Measurements from ENCODE around the gene ADORA2A. TPM values are rescaled to one million over a fixed set of nuclear protein-coding genes. Genes with fewer than 3 reads are reported as not detected.

The ADORA2A gene
- total RNA-seq, 1 donor from 2014 or later = 20.2 TPM

- no peaks in the 10 kb centered on the region for H3K9me3 Mint-ChIP-seq
- H3K4me1 Mint-ChIP-seq (ENCODE audit: low read depth) = peaks cover 39% of the 10 kb centered on the region
- H3K27ac Mint-ChIP-seq = peak overlapping the region; percentile 40
- intact Hi-C loops (cut with micrococcal nuclease) = no loop called here
- no peaks in the 10 kb centered on the region for H3K27me3 Mint-ChIP-seq (ENCODE audit: low read depth)
- DNase-seq (ENCODE audit: low spot score) = no peak
- H3K36me3 Mint-ChIP-seq (ENCODE audit: low read depth) = peaks cover 19% of the 10 kb centered on the region
- H3K4me3 Mint-ChIP-seq (ENCODE audit: low read depth) = no peak overlapping the region
These were observed 20.8 kb upstream of the ADORA2A start for GRCh38 chr22:24406322-24407277.

- Mint-ChIP-seq H3K9me3 (no peaks in the 10 kb centered on the region), H3K36me3 (ENCODE audit: low read depth) (peaks cover 14% of the 10 kb centered on the region), H3K4me1 (ENCODE audit: low read depth) (peaks cover 35% of the 10 kb centered on the region), H3K27me3 (ENCODE audit: low read depth) (no peaks in the 10 kb centered on the region), H3K4me3 (ENCODE audit: low read depth) (no peak overlapping the region), H3K27ac (peak overlapping the region; percentile 40)
- intact Hi-C loops (cut with micrococcal nuclease) = no loop called here
- no peak for DNase-seq (ENCODE audit: low spot score)
These were observed 20.1 kb upstream of the ADORA2A start for GRCh38 chr22:24407278-24407665.

GRCh38 chr22:24407884-24408283 is 19.5 kb upstream of the ADORA2A start:
- DNase-seq (ENCODE audit: low spot score) = no peak
- Mint-ChIP-seq H3K27me3 (ENCODE audit: low read depth) (no peaks in the 10 kb centered on the region), H3K4me1 (ENCODE audit: low read depth) (peaks cover 29% of the 10 kb centered on the region), H3K27ac (no peak overlapping the region), H3K9me3 (no peaks in the 10 kb centered on the region), H3K36me3 (ENCODE audit: low read depth) (peaks cover 12% of the 10 kb centered on the region), H3K4me3 (ENCODE audit: low read depth) (no peak overlapping the region)
- intact Hi-C loops (cut with micrococcal nuclease) = no loop called here

GRCh38 chr22:24408630-24409029 is 18.8 kb upstream of the ADORA2A start:
- H3K27me3 Mint-ChIP-seq (ENCODE audit: low read depth) = no peaks in the 10 kb centered on the region
- no peak for DNase-seq (ENCODE audit: low spot score)
- H3K27ac Mint-ChIP-seq = no peak overlapping the region
- no peak overlapping the region for H3K4me3 Mint-ChIP-seq (ENCODE audit: low read depth)
- intact Hi-C loops (cut with micrococcal nuclease) = no loop called here
- H3K36me3 Mint-ChIP-seq (ENCODE audit: low read depth) = peaks cover 12% of the 10 kb centered on the region
- peaks cover 28% of the 10 kb centered on the region for H3K4me1 Mint-ChIP-seq (ENCODE audit: low read depth)
- H3K9me3 Mint-ChIP-seq = no peaks in the 10 kb centered on the region

GRCh38 chr22:24409707-24410106 is 17.7 kb upstream of the ADORA2A start:
- DNase-seq (ENCODE audit: low spot score) = no peak
- no peaks in the 10 kb centered on the region for H3K9me3 Mint-ChIP-seq
- no peak overlapping the region for H3K4me3 Mint-ChIP-seq (ENCODE audit: low read depth)
- H3K36me3 Mint-ChIP-seq (ENCODE audit: low read depth) = peaks cover 3% of the 10 kb centered on the region
- intact Hi-C loops (cut with micrococcal nuclease) = no loop called here
- H3K27me3 Mint-ChIP-seq (ENCODE audit: low read depth) = no peaks in the 10 kb centered on the region
- H3K27ac Mint-ChIP-seq = peak overlapping the region; percentile 37
- peaks cover 28% of the 10 kb centered on the region for H3K4me1 Mint-ChIP-seq (ENCODE audit: low read depth)

GRCh38 chr22:24410110-24410856 is 17.1 kb upstream of the ADORA2A start:
- Mint-ChIP-seq H3K4me3 (ENCODE audit: low read depth) (no peak overlapping the region), H3K36me3 (ENCODE audit: low read depth) (peaks cover 4% of the 10 kb centered on the region), H3K27ac (peak overlapping the region; percentile 37), H3K4me1 (ENCODE audit: low read depth) (peaks cover 28% of the 10 kb centered on the region), H3K9me3 (no peaks in the 10 kb centered on the region), H3K27me3 (ENCODE audit: low read depth) (no peaks in the 10 kb centered on the region)
- intact Hi-C loops (cut with micrococcal nuclease) = no loop called here
- DNase-seq (ENCODE audit: low spot score) = no peak

- Mint-ChIP-seq H3K36me3 (ENCODE audit: low read depth) (peaks cover 5% of the 10 kb centered on the region), H3K4me1 (ENCODE audit: low read depth) (peaks cover 28% of the 10 kb centered on the region), H3K9me3 (no peaks in the 10 kb centered on the region), H3K27me3 (ENCODE audit: low read depth) (no peaks in the 10 kb centered on the region), H3K4me3 (ENCODE audit: low read depth) (no peak overlapping the region), H3K27ac (no peak overlapping the region)
- DNase-seq (ENCODE audit: low spot score) = no peak
- intact Hi-C loops (cut with micrococcal nuclease) = no loop called here
These were observed 16.0 kb upstream of the ADORA2A start for GRCh38 chr22:24411256-24412004.

GRCh38 chr22:24412274-24412673 is 15.1 kb upstream of the ADORA2A start:
- DNase-seq (ENCODE audit: low spot score) = no peak
- H3K36me3 Mint-ChIP-seq (ENCODE audit: low read depth) = peaks cover 3% of the 10 kb centered on the region
- no peaks in the 10 kb centered on the region for H3K9me3 Mint-ChIP-seq
- H3K4me3 Mint-ChIP-seq (ENCODE audit: low read depth) = no peak overlapping the region
- H3K4me1 Mint-ChIP-seq (ENCODE audit: low read depth) = peaks cover 21% of the 10 kb centered on the region
- H3K27ac Mint-ChIP-seq = no peak overlapping the region
- intact Hi-C loops (cut with micrococcal nuclease) = no loop called here
- no peaks in the 10 kb centered on the region for H3K27me3 Mint-ChIP-seq (ENCODE audit: low read depth)

- H3K36me3 Mint-ChIP-seq (ENCODE audit: low read depth) = peaks cover 3% of the 10 kb centered on the region
- H3K4me1 Mint-ChIP-seq (ENCODE audit: low read depth) = peaks cover 11% of the 10 kb centered on the region
- intact Hi-C loops (cut with micrococcal nuclease) = no loop called here
- no peaks in the 10 kb centered on the region for H3K27me3 Mint-ChIP-seq (ENCODE audit: low read depth)
- no peak overlapping the region for H3K27ac Mint-ChIP-seq
- DNase-seq (ENCODE audit: low spot score) = no peak
- no peak overlapping the region for H3K4me3 Mint-ChIP-seq (ENCODE audit: low read depth)
- no peaks in the 10 kb centered on the region for H3K9me3 Mint-ChIP-seq
These were observed 14.1 kb upstream of the ADORA2A start for GRCh38 chr22:24413271-24413670.

- DNase-seq (ENCODE audit: low spot score) = no peak
- intact Hi-C loops (cut with micrococcal nuclease) = no loop called here
- H3K27ac Mint-ChIP-seq = no peak overlapping the region
These were observed 13.5 kb upstream of the ADORA2A start for GRCh38 chr22:24413736-24414385.

GRCh38 chr22:24414523-24414922 is 12.9 kb upstream of the ADORA2A start:
- Mint-ChIP-seq H3K27me3 (ENCODE audit: low read depth) (no peaks in the 10 kb centered on the region), H3K27ac (no peak overlapping the region), H3K36me3 (ENCODE audit: low read depth) (peaks cover 3% of the 10 kb centered on the region), H3K9me3 (no peaks in the 10 kb centered on the region), H3K4me3 (ENCODE audit: low read depth) (no peak overlapping the region), H3K4me1 (ENCODE audit: low read depth) (peaks cover 9% of the 10 kb centered on the region)
- intact Hi-C loops (cut with micrococcal nuclease) = no loop called here
- DNase-seq (ENCODE audit: low spot score) = no peak

More at GRCh38 chr22:24413736-24414385, 13.5 kb upstream of the ADORA2A start:
- Mint-ChIP-seq H3K27me3 (ENCODE audit: low read depth) (no peaks in the 10 kb centered on the region), H3K4me1 (ENCODE audit: low read depth) (peaks cover 11% of the 10 kb centered on the region), H3K36me3 (ENCODE audit: low read depth) (peaks cover 3% of the 10 kb centered on the region), H3K9me3 (no peaks in the 10 kb centered on the region), H3K4me3 (ENCODE audit: low read depth) (no peak overlapping the region)

All from activated T-helper 2 cell treated with anti-CD3 and anti-CD28 coated beads, Interferon-gamma antibody, Interleukin-2, Interleukin-4, amounts not matched to agents 10 μg/mL and 5 μg/mL and 100 μg/mL, durations not matched to agents 14 hours and 24 hours and 36 hours (primary cell).